ENCODE data around the gene ECHS1. TPM values are rescaled to one million over a fixed set of nuclear protein-coding genes. Genes with fewer than 3 reads are reported as not detected.
A peak's percentile ranks its signal among the peaks of the same experiment; 100 is the strongest.

Gene ECHS1
- total RNA-seq, 1 experiment from 2014 or later = 53.5 TPM

DNA sequence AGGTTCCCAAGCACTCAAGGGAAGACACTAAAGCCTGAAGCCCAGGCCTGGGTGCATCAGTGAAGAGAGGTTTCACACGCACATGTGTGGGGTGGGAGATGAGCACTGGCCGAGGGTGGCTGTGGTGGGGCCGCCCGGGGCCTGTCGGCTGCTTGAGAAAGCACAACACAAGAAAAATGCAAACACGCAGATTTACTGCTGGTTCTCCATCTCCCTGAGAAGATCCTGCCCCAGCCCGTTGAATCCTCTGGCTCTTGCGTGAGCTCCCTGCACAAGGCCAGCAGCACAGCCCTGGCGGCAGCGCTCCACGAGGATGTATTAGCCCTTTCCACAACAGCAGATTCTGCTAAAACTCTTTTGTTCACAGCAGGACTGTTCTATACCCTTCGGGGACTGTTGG, 58.2 kb downstream of the ECHS1 start:
- CTCF ChIA-PET = interaction anchor here (0.6 kb wide), 1 partner anchor 9 kb away, joined by 3 read pairs; no protein-coding TSS in a partner anchor
- H3K27me3 Mint-ChIP-seq (ENCODE audit: unreplicated experiment) = peaks cover 14% of the 10 kb centered on the region
- no TSS peak for BruUV-seq (replicated peaks)
- intact Hi-C loops (cut with micrococcal nuclease; ENCODE audit: unreplicated experiment) = no loop called here
- H3K27ac Mint-ChIP-seq (ENCODE audit: unreplicated experiment) = no peak overlapping the region
- peaks cover 13% of the 10 kb centered on the region for H3K36me3 Mint-ChIP-seq (ENCODE audit: insufficient read depth, unreplicated experiment)
- H3K4me3 Mint-ChIP-seq (ENCODE audit: low read depth, unreplicated experiment) = no peak overlapping the region
- TF ChIP-seq, protein P1, sequence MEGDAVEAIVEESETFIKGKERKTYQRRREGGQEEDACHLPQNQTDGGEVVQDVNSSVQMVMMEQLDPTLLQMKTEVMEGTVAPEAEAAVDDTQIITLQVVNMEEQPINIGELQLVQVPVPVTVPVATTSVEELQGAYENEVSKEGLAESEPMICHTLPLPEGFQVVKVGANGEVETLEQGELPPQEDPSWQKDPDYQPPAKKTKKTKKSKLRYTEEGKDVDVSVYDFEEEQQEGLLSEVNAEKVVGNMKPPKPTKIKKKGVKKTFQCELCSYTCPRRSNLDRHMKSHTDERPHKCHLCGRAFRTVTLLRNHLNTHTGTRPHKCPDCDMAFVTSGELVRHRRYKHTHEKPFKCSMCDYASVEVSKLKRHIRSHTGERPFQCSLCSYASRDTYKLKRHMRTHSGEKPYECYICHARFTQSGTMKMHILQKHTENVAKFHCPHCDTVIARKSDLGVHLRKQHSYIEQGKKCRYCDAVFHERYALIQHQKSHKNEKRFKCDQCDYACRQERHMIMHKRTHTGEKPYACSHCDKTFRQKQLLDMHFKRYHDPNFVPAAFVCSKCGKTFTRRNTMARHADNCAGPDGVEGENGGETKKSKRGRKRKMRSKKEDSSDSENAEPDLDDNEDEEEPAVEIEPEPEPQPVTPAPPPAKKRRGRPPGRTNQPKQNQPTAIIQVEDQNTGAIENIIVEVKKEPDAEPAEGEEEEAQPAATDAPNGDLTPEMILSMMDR (IDR thresholded peaks at IDR 0.05; ENCODE audit: unreplicated experiment) = no peak
- DNase-seq = no peak
- no peaks in the 10 kb centered on the region for H3K9me3 Mint-ChIP-seq (ENCODE audit: low read depth, unreplicated experiment)
- H3K4me1 Mint-ChIP-seq (ENCODE audit: low read depth, unreplicated experiment) = peaks cover 11% of the 10 kb centered on the region

DNA sequence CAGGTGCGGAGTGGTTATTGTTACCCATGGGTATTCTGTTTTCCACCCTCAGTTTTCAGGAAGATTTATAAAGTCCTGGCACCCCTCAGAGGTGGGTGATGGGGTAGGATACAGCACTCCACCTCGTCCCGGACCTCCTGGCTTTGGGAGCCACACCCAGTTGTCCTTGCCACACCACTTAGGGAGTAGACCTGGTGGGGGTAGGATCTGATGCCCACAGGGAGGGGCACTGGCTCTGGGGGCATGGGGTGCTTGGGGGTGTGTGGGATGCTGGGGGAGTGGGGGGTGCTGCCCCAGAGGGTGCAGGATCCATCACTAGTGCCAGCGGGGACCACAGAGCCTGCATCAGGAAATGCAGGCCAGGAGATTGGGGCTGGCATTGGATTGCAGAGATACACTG, 60.0 kb downstream of the ECHS1 start:
- no peak overlapping the region for H3K27ac Mint-ChIP-seq (ENCODE audit: unreplicated experiment)
- no peaks in the 10 kb centered on the region for H3K27me3 Mint-ChIP-seq (ENCODE audit: unreplicated experiment)
- H3K9me3 Mint-ChIP-seq (ENCODE audit: low read depth, unreplicated experiment) = no peaks in the 10 kb centered on the region
- no peaks in the 10 kb centered on the region for H3K4me1 Mint-ChIP-seq (ENCODE audit: low read depth, unreplicated experiment)
- no peak for DNase-seq
- no peak overlapping the region for H3K4me3 Mint-ChIP-seq (ENCODE audit: low read depth, unreplicated experiment)
- intact Hi-C loops (cut with micrococcal nuclease; ENCODE audit: unreplicated experiment) = no loop called here
- H3K36me3 Mint-ChIP-seq (ENCODE audit: insufficient read depth, unreplicated experiment) = peaks cover 15% of the 10 kb centered on the region
- CTCF ChIA-PET = no interaction called here
- BruUV-seq (replicated peaks) = no TSS peak
- TF ChIP-seq, protein P1 (IDR thresholded peaks at IDR 0.05; ENCODE audit: unreplicated experiment) = no peak

DNA sequence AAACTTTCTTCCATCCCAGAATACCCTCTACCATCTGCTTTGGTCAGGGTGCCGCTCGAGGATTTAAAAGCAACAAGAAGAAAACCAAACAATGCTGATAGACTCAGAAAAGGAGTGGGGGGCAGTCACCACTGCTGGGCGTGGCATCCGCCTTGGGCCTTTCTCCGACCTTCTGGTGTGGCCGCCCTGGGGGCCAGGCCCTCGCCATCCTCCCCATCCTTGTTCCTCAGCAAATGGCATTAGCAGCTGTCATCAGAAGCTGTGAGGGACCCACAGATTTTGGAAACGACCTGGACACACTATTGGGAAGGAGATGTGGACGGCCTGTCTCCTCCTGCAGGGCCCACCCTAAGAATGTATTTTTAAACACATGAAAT, 60.4 kb downstream of the ECHS1 start:
- intact Hi-C loops (cut with micrococcal nuclease; ENCODE audit: unreplicated experiment) = no loop called here
- no peaks in the 10 kb centered on the region for H3K4me1 Mint-ChIP-seq (ENCODE audit: low read depth, unreplicated experiment)
- DNase-seq = no peak
- BruUV-seq (replicated peaks) = no TSS peak
- TF ChIP-seq, protein P1 (IDR thresholded peaks at IDR 0.05; ENCODE audit: unreplicated experiment) = no peak
- CTCF ChIA-PET = no interaction called here
- H3K27ac Mint-ChIP-seq (ENCODE audit: unreplicated experiment) = no peak overlapping the region
- no peaks in the 10 kb centered on the region for H3K9me3 Mint-ChIP-seq (ENCODE audit: low read depth, unreplicated experiment)
- H3K4me3 Mint-ChIP-seq (ENCODE audit: low read depth, unreplicated experiment) = no peak overlapping the region
- H3K27me3 Mint-ChIP-seq (ENCODE audit: unreplicated experiment) = no peaks in the 10 kb centered on the region
- peaks cover 19% of the 10 kb centered on the region for H3K36me3 Mint-ChIP-seq (ENCODE audit: insufficient read depth, unreplicated experiment)

Small RNA genes within 50 kb of the gene (microRNA-seq; reads per million reads assigned to microRNA genes)
- gene MIR3944 = 5.3 reads per million, percentile 16 among the genes with 10 or more reads in this experiment

Other genes starting within 250 kb of the ECHS1 start
- 1.2 and 1.7 TPM in 2 replicates for gene KNDC1, start 213.1 kb downstream of the ECHS1 start, total RNA-seq (2022)
- gene UTF1, start 143.1 kb downstream of the ECHS1 start, total RNA-seq (2022) = not detected in 2 replicates
- not detected in 2 replicates for gene VENTX, start 135.5 kb downstream of the ECHS1 start, total RNA-seq (2022)
- gene ADAM8, start 96.5 kb downstream of the ECHS1 start, total RNA-seq (2022) = 40.4 and 54.4 TPM in 2 replicates
- gene TUBGCP2, start 64.5 kb downstream of the ECHS1 start, total RNA-seq (2022) = 41.0 and 47.2 TPM in 2 replicates
- 21.2 and 24.0 TPM in 2 replicates for gene ZNF511, start 64.4 kb downstream of the ECHS1 start, total RNA-seq (2022)
- not detected in 2 replicates for gene CALY, start 36.5 kb downstream of the ECHS1 start, total RNA-seq (2022)
- gene PRAP1, start 26.0 kb downstream of the ECHS1 start, total RNA-seq (2022) = not detected in 2 replicates
- gene FUOM, start 15.3 kb downstream of the ECHS1 start, total RNA-seq (2022) = 11.5 and 15.0 TPM in 2 replicates
- 1.4 and 2.9 TPM in 2 replicates for gene PAOX, start 5.9 kb upstream of the ECHS1 start, total RNA-seq (2022)
- 37.8 and 39.5 TPM in 2 replicates for gene MTG1, start 20.8 kb upstream of the ECHS1 start, total RNA-seq (2022)
- gene SPRN, start 51.3 kb upstream of the ECHS1 start, total RNA-seq (2022) = 0.15 TPM in 1 of 2 replicates, not detected in the other
- gene SCART1, start 80.6 kb upstream of the ECHS1 start, total RNA-seq (2022) = 1.8 and 2.2 TPM in 2 replicates
- 1.7 and 3.5 TPM in 2 replicates for gene CYP2E1, start 154.0 kb upstream of the ECHS1 start, total RNA-seq (2022)
- not detected in 2 replicates for gene SYCE1, start 192.2 kb upstream of the ECHS1 start, total RNA-seq (2022)